Kidney epithelial cell (primary cell): Measurements from ENCODE around the gene CCM2. TPM values are rescaled to one million over a fixed set of nuclear protein-coding genes. Genes with fewer than 3 reads are reported as not detected.

Source experiments
- DNase-seq: peaks from one replicate; pipeline ENCODE4 v3.0.0-alpha.2; 2010; ENCODE audit warnings: low read depth
- H3K27me3 ChIP-seq: 2 replicates; pipeline ENCODE4 v1.6.0; 2011; ENCODE audit warnings: low read length; ENCODE audit not compliant: control insufficient read depth, insufficient read depth
- H3K36me3 ChIP-seq: 2 replicates; pipeline ENCODE4 v1.5.1; 2011; ENCODE audit warnings: low read length; ENCODE audit not compliant: control insufficient read depth, insufficient read depth
- H3K4me3 ChIP-seq: 2 replicates; pipeline ENCODE4 v1.5.1; 2011; ENCODE audit warnings: low read depth, mild to moderate bottlenecking, control low read depth, low read length
- CTCF ChIP-seq: IDR thresholded peaks from 2 replicates; pipeline ENCODE4 v1.5.1; 2011; ENCODE audit warnings: mild to moderate bottlenecking, moderate library complexity, low read length, control low read depth, inconsistent platforms; ENCODE audit not compliant: insufficient read depth, poor library complexity, severe bottlenecking
- total RNA-seq: library from RNA; depleted of rRNA; stranded (reverse); fragments of >200 nt; gene quantifications from 2 replicates; pipeline ENCODE4 v1.2.3, GENCODE V29; 2015

CCM2 gene
- total RNA-seq, 1 donor from 2014 or later, result 60.2 TPM

GRCh38 chr7:45052011-45052410 is 52.0 kb downstream of the CCM2 start:
- H3K36me3 ChIP-seq, result no peaks in the 10 kb centered on the region
- no peak for TF ChIP-seq CTCF
- no peaks in the 10 kb centered on the region for H3K27me3 ChIP-seq
- H3K4me3 ChIP-seq, result no peak overlapping the region
- DNase-seq, result no peak

- H3K27me3 ChIP-seq, result no peaks in the 10 kb centered on the region
- DNase-seq, result no peak
- TF ChIP-seq CTCF, result no peak
- no peaks in the 10 kb centered on the region for H3K36me3 ChIP-seq
- H3K4me3 ChIP-seq, result no peak overlapping the region
Observed at GRCh38 chr7:45053401-45053800, 53.4 kb downstream of the CCM2 start.

GRCh38 chr7:45053941-45054340 is 53.9 kb downstream of the CCM2 start:
- DNase-seq, result no peak
- Histone ChIP-seq H3K27me3 (no peaks in the 10 kb centered on the region), H3K36me3 (no peaks in the 10 kb centered on the region), H3K4me3 (no peak overlapping the region)
- TF ChIP-seq CTCF, result no peak

- no peaks in the 10 kb centered on the region for H3K27me3 ChIP-seq
- no peaks in the 10 kb centered on the region for H3K36me3 ChIP-seq
- DNase-seq, result no peak
- H3K4me3 ChIP-seq, result no peak overlapping the region
- no peak for TF ChIP-seq CTCF
Observed at GRCh38 chr7:45054442-45054841, 54.4 kb downstream of the CCM2 start.

- no peak for DNase-seq
- H3K4me3 ChIP-seq, result no peak overlapping the region
- no peaks in the 10 kb centered on the region for H3K27me3 ChIP-seq
- no peak for TF ChIP-seq CTCF
- H3K36me3 ChIP-seq, result no peaks in the 10 kb centered on the region
Observed at GRCh38 chr7:45055016-45055415, 55.0 kb downstream of the CCM2 start.

- no peaks in the 10 kb centered on the region for H3K27me3 ChIP-seq
- no peak overlapping the region for H3K4me3 ChIP-seq
- DNase-seq, result no peak
- H3K36me3 ChIP-seq, result no peaks in the 10 kb centered on the region
- TF ChIP-seq CTCF, result no peak
Observed at GRCh38 chr7:45055594-45056219, 55.7 kb downstream of the CCM2 start.
